HL-60 (cell line): ENCODE data around the gene GPR146.
A peak's percentile ranks its signal among the peaks of the same experiment; 100 is the strongest.

Experiments
- DNase-seq, 2 experiments: peaks; one replicate each; pipeline ENCODE4 v3.0.0-alpha.2; 2010 to 2020; ENCODE audit warnings: low read depth in 1 of 2, low spot score in 1 of 2
- H3K27ac ChIP-seq: fragments of 250-450 bp; sonication (Bioruptor Pico); replicated peaks from 2 replicates; pipeline ENCODE4 v1.5.1; 2020; ENCODE audit warnings: mild to moderate bottlenecking, moderate library complexity
- H3K27me3 ChIP-seq: fragments of 250-450 bp; sonication (Bioruptor Pico); 2 replicates; pipeline ENCODE4 v1.5.1; 2021; ENCODE audit warnings: mild to moderate bottlenecking, moderate library complexity; ENCODE audit not compliant: insufficient read depth, poor library complexity, severe bottlenecking
- H3K4me3 ChIP-seq: replicated peaks from 2 replicates; pipeline ENCODE4 v1.5.1; 2011; ENCODE audit warnings: mild to moderate bottlenecking, control low read depth, low read length; ENCODE audit not compliant: insufficient read depth
- GABPA ChIP-seq: IDR thresholded peaks from 2 replicates; pipeline ENCODE4 v1.6.1; 2012; ENCODE audit warnings: low read depth
- POLR2AphosphoS5 ChIP-seq: IDR thresholded peaks from 2 replicates; pipeline ENCODE4 v1.6.1; 2012; ENCODE audit warnings: low read depth
- SPI1 ChIP-seq: IDR thresholded peaks from 2 replicates; pipeline ENCODE4 v1.6.1; 2012; ENCODE audit warnings: low read depth, mild to moderate bottlenecking, borderline replicate concordance
- TF ChIP-seq, protein P1 (sequence below): IDR thresholded peaks from 2 replicates; pipeline ENCODE4 v1.6.1; 2012; ENCODE audit warnings: low read depth; ENCODE audit not compliant: insufficient replicate concordance
- TF ChIP-seq, protein P2 (sequence below): IDR thresholded peaks from one replicate; pipeline ENCODE4 v1.5.1; 2011; ENCODE audit warnings: low read length, control low read depth, inconsistent platforms; ENCODE audit not compliant: insufficient read depth

GPR146 gene

DNA sequence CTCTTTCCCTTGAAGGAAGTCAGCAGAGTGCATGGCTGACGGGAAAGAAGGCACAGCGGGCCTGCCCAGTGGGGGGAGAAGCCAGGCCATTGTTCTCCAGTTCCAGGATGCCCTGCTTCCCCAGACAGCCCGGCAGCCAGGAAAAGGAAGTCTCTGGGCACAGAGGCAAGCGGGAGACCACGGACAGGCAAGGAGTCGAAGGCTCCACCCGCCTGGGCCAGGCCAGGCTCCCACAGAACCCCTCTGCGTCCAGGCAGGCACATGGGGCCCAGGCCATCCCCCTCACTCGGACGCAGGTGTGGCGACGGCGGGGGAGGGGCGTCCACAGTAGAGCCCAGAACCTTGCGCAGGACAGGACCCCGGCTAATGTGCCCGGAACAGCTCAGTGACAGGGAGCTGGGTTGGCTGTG is 8.7 kb downstream of the GPR146 start:
- DNase-seq = peak in 1 of 2 experiments; percentile 20
- Histone ChIP-seq H3K27ac (no peak overlapping the region; the same call in 1 of the 2 replicates), H3K4me3 (no peak overlapping the region), H3K27me3 (no peaks in the 10 kb centered on the region)
- TF ChIP-seq, protein P1, sequence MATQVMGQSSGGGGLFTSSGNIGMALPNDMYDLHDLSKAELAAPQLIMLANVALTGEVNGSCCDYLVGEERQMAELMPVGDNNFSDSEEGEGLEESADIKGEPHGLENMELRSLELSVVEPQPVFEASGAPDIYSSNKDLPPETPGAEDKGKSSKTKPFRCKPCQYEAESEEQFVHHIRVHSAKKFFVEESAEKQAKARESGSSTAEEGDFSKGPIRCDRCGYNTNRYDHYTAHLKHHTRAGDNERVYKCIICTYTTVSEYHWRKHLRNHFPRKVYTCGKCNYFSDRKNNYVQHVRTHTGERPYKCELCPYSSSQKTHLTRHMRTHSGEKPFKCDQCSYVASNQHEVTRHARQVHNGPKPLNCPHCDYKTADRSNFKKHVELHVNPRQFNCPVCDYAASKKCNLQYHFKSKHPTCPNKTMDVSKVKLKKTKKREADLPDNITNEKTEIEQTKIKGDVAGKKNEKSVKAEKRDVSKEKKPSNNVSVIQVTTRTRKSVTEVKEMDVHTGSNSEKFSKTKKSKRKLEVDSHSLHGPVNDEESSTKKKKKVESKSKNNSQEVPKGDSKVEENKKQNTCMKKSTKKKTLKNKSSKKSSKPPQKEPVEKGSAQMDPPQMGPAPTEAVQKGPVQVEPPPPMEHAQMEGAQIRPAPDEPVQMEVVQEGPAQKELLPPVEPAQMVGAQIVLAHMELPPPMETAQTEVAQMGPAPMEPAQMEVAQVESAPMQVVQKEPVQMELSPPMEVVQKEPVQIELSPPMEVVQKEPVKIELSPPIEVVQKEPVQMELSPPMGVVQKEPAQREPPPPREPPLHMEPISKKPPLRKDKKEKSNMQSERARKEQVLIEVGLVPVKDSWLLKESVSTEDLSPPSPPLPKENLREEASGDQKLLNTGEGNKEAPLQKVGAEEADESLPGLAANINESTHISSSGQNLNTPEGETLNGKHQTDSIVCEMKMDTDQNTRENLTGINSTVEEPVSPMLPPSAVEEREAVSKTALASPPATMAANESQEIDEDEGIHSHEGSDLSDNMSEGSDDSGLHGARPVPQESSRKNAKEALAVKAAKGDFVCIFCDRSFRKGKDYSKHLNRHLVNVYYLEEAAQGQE = no peak
- TF ChIP-seq, protein P2, sequence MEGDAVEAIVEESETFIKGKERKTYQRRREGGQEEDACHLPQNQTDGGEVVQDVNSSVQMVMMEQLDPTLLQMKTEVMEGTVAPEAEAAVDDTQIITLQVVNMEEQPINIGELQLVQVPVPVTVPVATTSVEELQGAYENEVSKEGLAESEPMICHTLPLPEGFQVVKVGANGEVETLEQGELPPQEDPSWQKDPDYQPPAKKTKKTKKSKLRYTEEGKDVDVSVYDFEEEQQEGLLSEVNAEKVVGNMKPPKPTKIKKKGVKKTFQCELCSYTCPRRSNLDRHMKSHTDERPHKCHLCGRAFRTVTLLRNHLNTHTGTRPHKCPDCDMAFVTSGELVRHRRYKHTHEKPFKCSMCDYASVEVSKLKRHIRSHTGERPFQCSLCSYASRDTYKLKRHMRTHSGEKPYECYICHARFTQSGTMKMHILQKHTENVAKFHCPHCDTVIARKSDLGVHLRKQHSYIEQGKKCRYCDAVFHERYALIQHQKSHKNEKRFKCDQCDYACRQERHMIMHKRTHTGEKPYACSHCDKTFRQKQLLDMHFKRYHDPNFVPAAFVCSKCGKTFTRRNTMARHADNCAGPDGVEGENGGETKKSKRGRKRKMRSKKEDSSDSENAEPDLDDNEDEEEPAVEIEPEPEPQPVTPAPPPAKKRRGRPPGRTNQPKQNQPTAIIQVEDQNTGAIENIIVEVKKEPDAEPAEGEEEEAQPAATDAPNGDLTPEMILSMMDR = no peak
- TF ChIP-seq SPI1 = peak; percentile 53; the same call in 1 of the 2 replicates
- no peak for TF ChIP-seq POLR2AphosphoS5
- TF ChIP-seq GABPA = no peak

DNA sequence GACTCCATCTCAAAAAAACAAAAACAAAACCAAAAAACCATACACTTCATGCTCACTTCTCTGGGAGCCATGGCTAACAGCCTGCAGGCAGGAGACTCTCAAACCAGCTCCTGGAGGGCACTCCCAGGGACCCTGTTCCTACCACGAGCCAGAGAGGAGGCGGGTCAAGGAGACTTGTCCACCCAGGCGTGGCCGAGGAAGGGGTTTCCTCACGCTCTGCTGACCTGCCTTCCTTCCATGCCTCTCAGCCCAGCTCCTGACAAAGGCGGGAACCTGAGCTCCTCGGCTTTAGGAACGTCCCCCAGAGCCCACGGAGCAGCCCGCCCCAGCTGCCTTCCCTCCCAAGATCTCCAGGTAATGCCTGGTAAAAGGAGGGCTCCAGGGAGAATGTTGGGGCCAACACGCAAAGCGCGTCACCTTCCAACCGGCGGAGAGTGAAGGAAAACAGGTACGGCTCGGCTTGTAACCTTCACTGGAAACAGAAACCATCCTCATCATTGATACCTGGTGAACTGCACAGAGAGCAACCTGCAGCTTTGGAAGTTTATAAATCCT is 9.5 kb downstream of the GPR146 start:
- no peak overlapping the region for H3K27ac ChIP-seq
- no peaks in the 10 kb centered on the region for H3K27me3 ChIP-seq
- no peak for DNase-seq
- TF ChIP-seq GABPA (no peak), SPI1 (no peak), POLR2AphosphoS5 (no peak)
- TF ChIP-seq, protein P1 = no peak
- TF ChIP-seq, protein P2 = no peak
- no peak overlapping the region for H3K4me3 ChIP-seq

DNA sequence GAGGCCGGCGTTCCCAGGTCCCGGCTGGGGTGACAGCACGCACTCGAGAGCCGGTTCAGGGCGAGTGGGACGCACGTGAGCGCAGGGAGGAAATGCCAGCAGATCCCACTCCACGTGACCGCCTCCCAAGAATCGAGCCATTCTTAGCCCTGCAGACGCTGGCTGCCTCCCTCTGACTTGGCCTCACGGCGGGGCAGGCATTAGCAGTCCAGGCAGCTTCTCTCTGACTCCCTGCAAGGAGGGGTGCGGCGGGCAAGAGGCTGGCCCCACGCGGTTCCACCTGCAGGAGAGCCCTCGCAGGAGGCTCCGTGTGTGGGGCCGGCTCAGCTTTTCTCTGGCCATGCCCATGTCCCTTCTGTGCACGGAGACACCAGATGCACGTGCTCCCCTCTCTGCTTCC is 10.1 kb downstream of the GPR146 start:
- Histone ChIP-seq H3K27ac (no peak overlapping the region), H3K27me3 (no peaks in the 10 kb centered on the region), H3K4me3 (no peak overlapping the region)
- TF ChIP-seq, protein P2 = no peak
- TF ChIP-seq, protein P1 = no peak
- TF ChIP-seq POLR2AphosphoS5 (no peak), SPI1 (no peak), GABPA (no peak)
- DNase-seq = no peak
